OCI-LY3 (cell line): Measurements from ENCODE around the gene PKP1.

Source experiments
- H2AFZ ChIP-seq: fragments of 200-600, 300-600 bp; shearing (Covaris generic); 2 replicates; pipeline ENCODE4 v1.6.0; 2014; ENCODE audit warnings: antibody characterized with exemption, low read depth, low read length
- H3K27ac ChIP-seq: fragments of 200-600, 300-600 bp; sonication (generic); 2 replicates; pipeline ENCODE4 v1.5.1; 2014; ENCODE audit warnings: mild to moderate bottlenecking, low read length, moderate library complexity, mixed read lengths
- H3K27me3 ChIP-seq: fragments of 200-600, 300-600 bp; sonication (generic); 2 replicates; pipeline ENCODE4 v1.6.1; 2014; ENCODE audit warnings: low read depth, low read length, mixed read lengths
- H3K36me3 ChIP-seq: fragments of 200-600, 300-600 bp; sonication (generic); replicated peaks from 2 replicates; pipeline ENCODE3; 2014; ENCODE audit warnings: low read depth, low read length, mixed read lengths
- H3K4me1 ChIP-seq: fragments of 300-600, 200-600 bp; sonication (generic); 2 replicates; pipeline ENCODE4 v1.6.1; 2014; ENCODE audit warnings: low read length, mixed read lengths
- H3K4me2 ChIP-seq: fragments of 200-600, 300-600 bp; sonication (generic); 2 replicates; pipeline ENCODE4 v1.6.1; 2014; ENCODE audit warnings: low read length, mixed read lengths
- H3K4me3 ChIP-seq: fragments of 300-600, 200-600 bp; sonication (generic); 2 replicates; pipeline ENCODE4 v1.5.1; 2014; ENCODE audit warnings: antibody characterized with exemption, mild to moderate bottlenecking, low read length, moderate library complexity
- H3K79me2 ChIP-seq: fragments of 300-600, 200-600 bp; shearing (Covaris generic); 2 replicates; pipeline ENCODE4 v1.6.1; 2014; ENCODE audit warnings: mild to moderate bottlenecking, low read length, mixed read lengths
- H3K9ac ChIP-seq: fragments of 300-600, 200-600 bp; shearing (Covaris generic); 2 replicates; pipeline ENCODE4 v1.6.0; 2014; ENCODE audit warnings: mild to moderate bottlenecking, low read length, moderate library complexity
- H3K9me3 ChIP-seq: fragments of 200-600, 300-600 bp; shearing (Covaris generic); 2 replicates; pipeline ENCODE4 v1.6.1; 2014; ENCODE audit warnings: low read length, mixed read lengths; ENCODE audit not compliant: insufficient read depth
- H4K20me1 ChIP-seq: fragments of 200-600, 300-600 bp; sonication (generic); 2 replicates; pipeline ENCODE4 v1.6.1; 2016; ENCODE audit warnings: low read length, mixed read lengths; ENCODE audit not compliant: insufficient read depth
- CTCF ChIP-seq: fragments of 200-600, 300-600 bp; sonication (generic); IDR thresholded peaks from 2 replicates; pipeline ENCODE4 v1.5.1; 2014; ENCODE audit warnings: antibody characterized with exemption, low read length, low read depth
- EZH2phosphoT487 ChIP-seq: fragments of 200-600 bp; shearing (Covaris generic); IDR thresholded peaks from 2 replicates; pipeline ENCODE4 v1.6.1; 2018; ENCODE audit warnings: antibody characterized with exemption, mixed run types, low read depth

The PKP1 gene

GRCh38 chr1:201336711-201337450 lies 53.6 kb downstream of the PKP1 start:
- no peaks in the 10 kb centered on the region for H3K36me3 ChIP-seq
- no peaks in the 10 kb centered on the region for H3K79me2 ChIP-seq
- no peak overlapping the region for H3K4me2 ChIP-seq
- no peak overlapping the region for H2AFZ ChIP-seq
- no peaks in the 10 kb centered on the region for H3K4me1 ChIP-seq
- no peak for TF ChIP-seq EZH2phosphoT487
- TF ChIP-seq CTCF: no peak
- H4K20me1 ChIP-seq: no peaks in the 10 kb centered on the region
- no peak overlapping the region for H3K4me3 ChIP-seq
- no peak overlapping the region for H3K27ac ChIP-seq
- H3K27me3 ChIP-seq: peaks cover 30% of the 10 kb centered on the region
- H3K9me3 ChIP-seq: no peaks in the 10 kb centered on the region
- no peak overlapping the region for H3K9ac ChIP-seq

GRCh38 chr1:201341377-201341776 lies 58.1 kb downstream of the PKP1 start:
- H3K27ac ChIP-seq: no peak overlapping the region
- H4K20me1 ChIP-seq: no peaks in the 10 kb centered on the region
- no peak overlapping the region for H3K9ac ChIP-seq
- H3K79me2 ChIP-seq: no peaks in the 10 kb centered on the region
- no peak overlapping the region for H2AFZ ChIP-seq
- no peak overlapping the region for H3K4me3 ChIP-seq
- no peak overlapping the region for H3K4me2 ChIP-seq
- TF ChIP-seq CTCF: no peak
- TF ChIP-seq EZH2phosphoT487: no peak
- peaks cover 42% of the 10 kb centered on the region for H3K27me3 ChIP-seq
- no peaks in the 10 kb centered on the region for H3K36me3 ChIP-seq
- no peaks in the 10 kb centered on the region for H3K9me3 ChIP-seq
- no peaks in the 10 kb centered on the region for H3K4me1 ChIP-seq

- no peak overlapping the region for H3K9ac ChIP-seq
- H3K4me3 ChIP-seq: no peak overlapping the region
- H2AFZ ChIP-seq: no peak overlapping the region
- no peak overlapping the region for H3K4me2 ChIP-seq
- H3K9me3 ChIP-seq: no peaks in the 10 kb centered on the region
- no peak overlapping the region for H3K27ac ChIP-seq
- H4K20me1 ChIP-seq: no peaks in the 10 kb centered on the region
- no peak for TF ChIP-seq EZH2phosphoT487
- no peak for TF ChIP-seq CTCF
- no peaks in the 10 kb centered on the region for H3K79me2 ChIP-seq
- no peaks in the 10 kb centered on the region for H3K36me3 ChIP-seq
- H3K27me3 ChIP-seq: peaks cover 54% of the 10 kb centered on the region
- no peaks in the 10 kb centered on the region for H3K4me1 ChIP-seq
Observed at GRCh38 chr1:201344206-201345080, 61.1 kb downstream of the PKP1 start.

- TF ChIP-seq CTCF: no peak
- TF ChIP-seq EZH2phosphoT487: no peak
- Histone ChIP-seq H2AFZ (no peak overlapping the region), H3K4me3 (no peak overlapping the region), H3K36me3 (no peaks in the 10 kb centered on the region), H3K4me1 (no peaks in the 10 kb centered on the region), H3K9me3 (no peaks in the 10 kb centered on the region), H3K4me2 (no peak overlapping the region), H3K27ac (no peak overlapping the region), H3K27me3 (peaks cover 51% of the 10 kb centered on the region), H3K79me2 (no peaks in the 10 kb centered on the region), H4K20me1 (no peaks in the 10 kb centered on the region), H3K9ac (no peak overlapping the region)
Observed at GRCh38 chr1:201345081-201345355, 61.7 kb downstream of the PKP1 start.
